HUES64 (cell line): Measurements from ENCODE around the gene PTPRN2.

Source experiments
- H3K27ac ChIP-seq: 2 replicates; pipeline ENCODE4 v1.7.0; 2013; ENCODE audit warnings: low read depth, low read length, inconsistent platforms
- H3K27me3 ChIP-seq: 2 replicates; pipeline ENCODE4 v1.6.1; 2013; ENCODE audit warnings: mild to moderate bottlenecking, low read length; ENCODE audit not compliant: insufficient read depth
- H3K36me3 ChIP-seq: 2 replicates; pipeline ENCODE4 v1.6.1; 2013; ENCODE audit warnings: mild to moderate bottlenecking, low read length; ENCODE audit not compliant: insufficient read depth
- H3K4me1 ChIP-seq: 2 replicates; pipeline ENCODE4 v1.6.1; 2013; ENCODE audit warnings: mild to moderate bottlenecking, low read length, moderate library complexity; ENCODE audit not compliant: insufficient read depth
- H3K4me3 ChIP-seq: 2 replicates; pipeline ENCODE4 v1.5.1; 2013; ENCODE audit warnings: mild to moderate bottlenecking, low read length, moderate library complexity
- H3K9ac ChIP-seq: 2 replicates; pipeline ENCODE4 v1.6.1; 2013; ENCODE audit warnings: mild to moderate bottlenecking, low read depth, low read length
- H3K9me3 ChIP-seq: 2 replicates; pipeline ENCODE4 v1.6.1; 2013; ENCODE audit warnings: low read depth, low read length; ENCODE audit not compliant: insufficient read depth
- WGBS: fragments of 150-250, 120-280 bp; methylation state at CpG from one replicate; pipeline ENCODE4 v1.1.7; 2013; ENCODE audit warnings: missing lambda C conversion rate; 5-methylcytosine and 5-hydroxymethylcytosine counted together

Gene PTPRN2

DNA sequence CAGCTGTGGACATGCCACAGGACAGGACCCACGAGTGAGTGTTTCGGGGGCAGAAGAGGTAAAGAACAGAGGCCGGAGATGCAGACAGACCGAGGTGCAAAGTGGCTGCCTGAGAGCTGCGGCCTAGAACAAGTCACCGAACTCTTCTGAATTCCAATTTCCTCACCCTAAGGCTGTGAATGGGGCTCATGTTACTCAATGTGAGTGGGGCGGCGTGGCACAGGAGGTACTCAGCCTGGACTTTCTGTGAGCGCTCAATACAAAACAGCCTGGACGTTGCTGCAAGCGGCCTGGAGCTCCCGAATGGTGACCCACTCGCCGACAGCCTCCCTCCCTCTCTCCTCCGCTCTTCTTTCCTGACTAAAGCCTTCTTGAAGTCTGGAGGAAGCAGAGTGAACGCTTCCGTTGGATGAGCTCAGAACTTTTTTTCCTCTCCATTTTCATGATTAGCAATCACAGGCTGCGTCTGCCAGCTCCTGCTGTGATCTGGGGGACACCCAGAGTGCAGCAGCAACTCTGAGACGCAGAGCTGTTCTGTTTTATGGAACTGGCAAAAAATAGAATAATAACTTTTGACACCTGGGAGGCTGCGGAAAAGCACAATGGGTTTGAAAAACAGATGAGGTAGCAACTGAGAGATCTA, 108.5 kb downstream of the PTPRN2 start:
- Histone ChIP-seq H3K9ac (no peak overlapping the region), H3K36me3 (no peaks in the 10 kb centered on the region), H3K4me3 (no peak overlapping the region), H3K9me3 (peaks cover 98% of the 10 kb centered on the region), H3K4me1 (no peaks in the 10 kb centered on the region), H3K27me3 (no peaks in the 10 kb centered on the region), H3K27ac (no peak overlapping the region)
- WGBS: 83% methylated on average over 20 of the region's 20 CpGs

DNA sequence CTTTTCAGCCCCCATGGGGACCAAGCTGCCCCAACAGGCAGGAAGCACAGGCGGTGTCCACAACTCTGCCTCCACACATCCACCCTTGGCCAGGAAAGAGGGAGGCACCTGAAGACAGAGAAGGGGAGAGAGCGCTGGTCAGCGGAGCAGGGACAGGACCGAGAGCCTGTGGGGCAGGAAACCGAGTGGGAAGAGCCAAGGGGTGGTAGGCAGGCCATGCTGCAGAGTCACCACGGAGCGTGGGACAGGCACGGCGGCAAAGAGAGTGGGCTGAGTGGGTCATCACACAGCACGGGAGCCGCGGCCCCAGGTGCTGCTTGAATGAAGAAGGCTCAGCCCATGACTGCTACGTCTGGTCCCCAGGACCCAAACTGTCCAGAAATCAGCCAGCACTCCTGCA, 109.8 kb downstream of the PTPRN2 start:
- Histone ChIP-seq H3K4me1 (no peaks in the 10 kb centered on the region), H3K9ac (no peak overlapping the region), H3K27me3 (no peaks in the 10 kb centered on the region), H3K9me3 (peaks cover 98% of the 10 kb centered on the region), H3K27ac (no peak overlapping the region), H3K4me3 (no peak overlapping the region), H3K36me3 (no peaks in the 10 kb centered on the region)
- WGBS: 89% methylated on average over 13 of the region's 13 CpGs

DNA sequence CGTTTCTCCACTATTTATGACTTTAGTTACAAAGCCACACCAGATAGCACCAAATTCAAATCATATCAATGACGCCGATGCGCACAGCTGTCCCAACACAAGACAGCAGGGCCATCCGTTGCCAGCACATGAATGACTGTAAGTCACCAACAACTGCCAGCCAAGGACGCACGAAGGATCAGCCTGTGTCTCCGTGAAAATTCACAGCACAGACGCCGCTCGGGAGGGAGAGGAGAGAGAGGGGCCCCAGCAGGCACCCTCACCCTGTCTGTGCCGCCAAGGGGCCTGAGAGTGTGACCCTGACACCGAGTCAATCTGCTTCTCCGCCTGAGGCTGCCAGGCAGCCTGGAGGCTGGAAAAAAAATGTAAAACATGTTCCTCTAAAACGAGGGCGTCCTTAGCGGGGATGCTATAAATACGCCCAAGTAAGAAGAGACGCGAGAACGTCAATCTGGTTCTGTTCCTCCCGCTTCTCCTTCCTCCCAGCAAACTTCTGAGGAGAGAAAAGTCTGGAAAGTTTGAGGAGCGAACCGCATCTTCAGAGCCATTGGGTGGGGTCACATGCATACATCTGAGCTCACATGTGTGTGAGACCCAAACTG, 111.2 kb downstream of the PTPRN2 start:
- Histone ChIP-seq H3K27me3 (no peaks in the 10 kb centered on the region), H3K9me3 (peaks cover 96% of the 10 kb centered on the region), H3K36me3 (no peaks in the 10 kb centered on the region), H3K4me3 (no peak overlapping the region), H3K4me1 (no peaks in the 10 kb centered on the region), H3K9ac (no peak overlapping the region), H3K27ac (no peak overlapping the region)
- 84% methylated on average over 24 of the region's 24 CpGs for WGBS

DNA sequence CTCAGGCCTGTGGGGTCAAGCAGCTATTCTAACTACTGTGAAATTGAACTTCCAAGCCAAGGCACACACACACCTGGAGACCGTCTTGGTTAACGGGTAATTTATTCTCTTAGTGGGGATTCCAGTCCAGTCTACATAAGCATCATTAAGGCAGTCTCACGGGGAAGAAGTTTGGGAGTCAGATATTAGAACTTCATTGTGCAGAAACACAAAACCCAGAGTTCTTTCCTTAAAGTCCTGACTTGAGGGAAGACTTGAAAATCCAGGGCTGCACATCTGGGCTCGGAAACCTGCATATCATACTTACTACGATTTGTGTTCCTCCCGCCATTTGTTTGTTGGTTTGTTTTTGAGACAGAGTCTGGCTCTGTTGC, 112.0 kb downstream of the PTPRN2 start:
- Histone ChIP-seq H3K27ac (no peak overlapping the region), H3K9ac (no peak overlapping the region), H3K27me3 (no peaks in the 10 kb centered on the region), H3K36me3 (no peaks in the 10 kb centered on the region), H3K4me1 (no peaks in the 10 kb centered on the region), H3K4me3 (no peak overlapping the region), H3K9me3 (peaks cover 93% of the 10 kb centered on the region)
- WGBS: 97% methylated on average over 6 of the region's 6 CpGs

DNA sequence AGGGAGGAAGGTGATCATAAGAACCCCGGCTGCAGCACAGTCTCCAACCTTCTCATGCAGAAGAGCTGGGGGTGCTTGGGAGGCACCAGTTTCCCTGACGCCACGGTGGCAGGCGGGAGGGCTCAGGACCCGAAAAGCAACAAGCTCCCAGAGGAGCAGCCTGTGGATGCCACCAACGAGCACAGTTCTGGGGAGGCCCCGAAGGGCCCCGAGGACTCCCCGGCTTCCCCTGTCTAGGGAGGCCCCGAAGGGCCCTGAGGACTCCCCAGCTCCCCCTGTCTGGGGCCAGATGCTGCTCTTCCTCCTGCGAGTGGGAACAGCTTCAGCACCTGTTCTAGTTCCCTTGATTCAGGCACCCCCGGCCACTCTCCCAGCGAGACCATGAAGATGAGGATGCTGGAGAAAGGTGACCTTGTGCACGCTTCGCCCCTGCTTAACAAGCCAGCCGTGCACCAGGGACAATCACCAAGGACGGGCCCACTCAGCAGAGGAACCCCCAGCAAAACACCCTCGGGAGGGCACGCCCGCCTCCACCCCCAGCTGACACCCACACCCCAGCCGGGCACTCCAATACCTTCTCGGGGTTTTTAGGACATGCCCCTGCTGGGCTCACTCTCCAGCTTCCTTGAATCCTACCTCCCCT, 112.5 kb downstream of the PTPRN2 start:
- H3K27me3 ChIP-seq: no peaks in the 10 kb centered on the region

DNA sequence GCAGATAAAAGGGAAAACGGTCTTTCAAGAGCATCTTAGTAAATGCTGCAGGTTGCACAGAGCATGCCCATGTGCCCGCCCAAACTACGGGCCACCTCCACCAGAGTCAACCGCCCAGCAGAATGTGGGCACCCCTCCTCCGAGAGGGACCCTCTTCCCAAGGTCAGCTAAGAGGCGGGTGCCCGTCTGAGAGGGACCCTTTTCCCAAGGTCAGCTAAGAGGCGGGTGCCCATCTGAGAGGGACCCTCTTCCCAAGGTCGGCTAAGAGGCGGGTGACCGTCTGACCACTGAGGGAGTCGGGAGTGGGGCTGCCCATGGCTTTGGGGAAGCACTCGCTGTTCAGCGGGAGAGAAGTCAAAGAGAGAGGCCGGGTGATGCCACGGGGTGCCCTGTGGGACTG, 113.1 kb downstream of the PTPRN2 start:
- H3K9me3 ChIP-seq: peaks cover 93% of the 10 kb centered on the region
- H3K27ac ChIP-seq: no peak overlapping the region
- no peak overlapping the region for H3K9ac ChIP-seq
- no peaks in the 10 kb centered on the region for H3K4me1 ChIP-seq
- H3K36me3 ChIP-seq: no peaks in the 10 kb centered on the region
- WGBS: 86% methylated on average over 16 of the region's 16 CpGs
- H3K4me3 ChIP-seq: no peak overlapping the region
- no peaks in the 10 kb centered on the region for H3K27me3 ChIP-seq

More for the DNA sequence above, 112.5 kb downstream of the PTPRN2 start:
- Histone ChIP-seq H3K27ac (no peak overlapping the region), H3K4me1 (no peaks in the 10 kb centered on the region), H3K9me3 (peaks cover 93% of the 10 kb centered on the region), H3K36me3 (no peaks in the 10 kb centered on the region), H3K4me3 (no peak overlapping the region), H3K9ac (no peak overlapping the region)
- WGBS: 92% methylated on average over 22 of the region's 22 CpGs

DNA sequence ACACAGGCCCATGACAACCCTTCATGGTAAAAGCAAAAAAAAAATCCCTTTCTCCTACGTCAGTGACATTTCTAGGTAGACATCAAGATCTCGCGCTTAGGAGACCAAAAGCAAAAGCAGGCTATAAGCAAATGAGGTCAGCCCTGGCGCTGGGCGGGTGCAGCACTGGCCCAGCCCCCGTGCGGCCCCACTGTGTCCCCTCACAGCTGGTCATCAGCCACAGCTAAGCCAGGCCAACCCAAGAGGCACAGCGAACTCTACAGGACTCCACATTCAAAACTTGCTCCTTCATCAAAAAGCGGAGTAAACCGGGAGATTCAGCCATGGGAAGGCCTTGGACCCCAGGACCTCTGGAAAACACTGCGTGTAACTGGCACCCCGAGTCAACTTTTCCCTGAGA, 113.7 kb downstream of the PTPRN2 start:
- Histone ChIP-seq H3K4me3 (no peak overlapping the region), H3K9ac (no peak overlapping the region), H3K27me3 (no peaks in the 10 kb centered on the region), H3K27ac (no peak overlapping the region), H3K9me3 (peaks cover 93% of the 10 kb centered on the region), H3K36me3 (no peaks in the 10 kb centered on the region), H3K4me1 (no peaks in the 10 kb centered on the region)
- WGBS: 85% methylated on average over 12 of the region's 12 CpGs

DNA sequence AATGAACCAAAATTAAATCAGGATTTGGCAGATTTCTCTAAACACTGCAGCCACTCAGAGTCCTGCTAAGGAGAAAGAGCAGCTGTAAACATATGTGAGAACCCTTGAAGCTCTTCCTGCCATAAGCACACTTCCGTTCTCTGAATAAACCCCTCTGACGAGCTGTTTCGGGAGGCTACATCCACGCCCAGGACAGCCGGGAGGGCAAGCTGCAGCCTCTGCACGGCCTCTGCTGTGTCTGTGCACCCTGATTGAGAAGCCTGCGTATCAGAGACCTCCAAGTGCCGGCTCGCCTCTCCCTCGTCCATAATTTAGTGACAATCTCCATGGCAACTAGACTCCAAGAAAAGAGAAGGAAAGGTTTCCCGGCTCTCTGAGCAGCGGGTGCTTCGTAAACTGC, 114.4 kb downstream of the PTPRN2 start:
- H3K4me1 ChIP-seq: no peaks in the 10 kb centered on the region

DNA sequence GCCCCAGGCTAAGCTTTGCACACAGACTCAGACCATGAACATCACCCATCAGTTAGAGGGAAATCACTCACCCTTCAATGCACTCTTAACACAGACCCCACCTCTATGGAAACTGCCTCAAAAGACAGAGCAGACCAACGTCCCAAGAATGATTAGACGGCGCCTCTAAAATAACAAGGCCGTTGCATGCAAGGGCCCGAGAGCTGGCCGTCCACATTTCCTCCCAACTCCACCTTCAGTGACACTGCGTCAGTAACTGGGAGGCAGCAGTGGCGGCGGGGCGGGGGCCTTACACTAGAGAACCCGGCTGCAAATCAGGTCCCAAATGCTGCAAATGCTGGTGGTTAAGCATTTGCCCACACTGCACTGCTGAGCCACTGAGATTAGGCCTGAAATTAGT, 115.0 kb downstream of the PTPRN2 start:
- Histone ChIP-seq H3K27ac (no peak overlapping the region), H3K4me1 (no peaks in the 10 kb centered on the region), H3K36me3 (no peaks in the 10 kb centered on the region), H3K9me3 (peaks cover 93% of the 10 kb centered on the region), H3K27me3 (no peaks in the 10 kb centered on the region), H3K4me3 (no peak overlapping the region), H3K9ac (no peak overlapping the region)
- WGBS: 85% methylated on average over 11 of the region's 11 CpGs

More for the DNA sequence above, 114.4 kb downstream of the PTPRN2 start:
- WGBS: 84% methylated on average over 12 of the region's 13 CpGs
- H3K9ac ChIP-seq: no peak overlapping the region
- H3K27me3 ChIP-seq: no peaks in the 10 kb centered on the region
- H3K9me3 ChIP-seq: peaks cover 93% of the 10 kb centered on the region
- H3K27ac ChIP-seq: no peak overlapping the region
- no peak overlapping the region for H3K4me3 ChIP-seq
- H3K36me3 ChIP-seq: no peaks in the 10 kb centered on the region

DNA sequence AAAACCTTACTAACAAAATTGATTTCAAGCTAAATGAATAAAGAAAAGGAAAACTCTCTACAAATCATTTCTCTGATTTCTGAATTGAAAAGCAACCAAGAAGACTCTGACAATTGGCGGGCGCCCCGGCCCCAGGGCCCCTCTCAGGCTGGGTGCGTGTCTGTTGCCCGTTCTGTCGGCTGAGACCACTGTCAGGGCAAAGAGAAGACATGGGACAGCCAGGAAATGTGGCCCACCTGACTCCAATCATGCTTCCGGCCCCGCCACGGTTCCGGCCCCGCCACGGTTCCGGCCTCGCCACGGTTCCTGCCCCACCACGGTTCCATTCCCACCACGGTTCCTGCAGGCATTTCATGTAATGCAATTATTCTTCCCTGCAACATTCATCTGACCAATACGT, 115.9 kb downstream of the PTPRN2 start:
- Histone ChIP-seq H3K9me3 (peaks cover 92% of the 10 kb centered on the region), H3K4me3 (no peak overlapping the region), H3K9ac (no peak overlapping the region), H3K36me3 (no peaks in the 10 kb centered on the region), H3K4me1 (no peaks in the 10 kb centered on the region), H3K27me3 (no peaks in the 10 kb centered on the region), H3K27ac (no peak overlapping the region)
- WGBS: 88% methylated on average over 18 of the region's 18 CpGs

DNA sequence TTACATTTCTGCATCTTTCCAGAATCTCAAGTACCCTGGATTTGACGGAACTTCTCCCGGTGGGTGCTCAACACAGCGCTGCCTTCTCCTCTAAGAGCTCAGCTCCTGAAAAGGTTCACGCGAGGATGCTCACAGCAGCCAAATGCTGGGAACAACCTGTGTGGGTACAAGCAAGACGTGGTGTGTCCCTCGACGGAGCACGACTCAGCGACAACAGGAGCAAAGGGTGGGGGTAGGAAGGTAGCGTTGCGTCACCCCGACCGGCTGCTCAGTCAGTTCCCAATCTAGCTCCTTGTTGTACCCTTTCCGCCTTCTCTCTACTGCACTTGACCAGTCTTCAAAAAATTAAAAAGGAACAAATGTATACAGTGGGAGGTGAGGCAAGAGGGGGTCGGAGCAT, 117.3 kb downstream of the PTPRN2 start:
- H3K9me3 ChIP-seq: peaks cover 91% of the 10 kb centered on the region
- no peaks in the 10 kb centered on the region for H3K4me1 ChIP-seq
- H3K4me3 ChIP-seq: no peak overlapping the region
- H3K9ac ChIP-seq: no peak overlapping the region
- WGBS: 92% methylated on average over 15 of the region's 16 CpGs
- no peaks in the 10 kb centered on the region for H3K36me3 ChIP-seq
- H3K27me3 ChIP-seq: no peaks in the 10 kb centered on the region
- no peak overlapping the region for H3K27ac ChIP-seq
